HS-27A (cell line): ENCODE results near the gene ZNG1B.
A peak's percentile ranks its signal among the peaks of the same experiment; 100 is the strongest.
"Not testable (repeated sequence)": the region's sequence is repeated elsewhere in the genome, so short reads cannot be mapped to it uniquely, and the experiment has no call there.

Experiments used
- DNase-seq: peaks from one replicate; pipeline ENCODE4 v3.0.0-alpha.2; 2012; ENCODE audit warnings: low read depth, missing footprints

ZNG1B gene

GRCh38 chr2:113437508-113438465 lies at the start of gene ZNG1B:
Gene ZNG1B, plus strand, starts transcription at chr2:113437691. Its CDS starts 178 bp downstream, at chr2:113437869.
- not testable (repeated sequence) for DNase-seq

- peak; percentile 76 for DNase-seq
These were observed 47.2 kb upstream of the ZNG1B start for GRCh38 chr2:113390124-113390849.

GRCh38 chr2:113391073-113391472 lies 46.4 kb upstream of the ZNG1B start:
- no peak for DNase-seq

- no peak for DNase-seq
These were observed 31.4 kb upstream of the ZNG1B start for GRCh38 chr2:113406114-113406513.

- no peak for DNase-seq
These were observed 29.9 kb upstream of the ZNG1B start for GRCh38 chr2:113407446-113408099.

- DNase-seq: not testable (repeated sequence)
These were observed 25.7 kb upstream of the ZNG1B start for GRCh38 chr2:113411725-113412352.

GRCh38 chr2:113412774-113413173 lies 24.7 kb upstream of the ZNG1B start:
- not testable (repeated sequence) for DNase-seq

GRCh38 chr2:113431773-113432172 lies 5.7 kb upstream of the ZNG1B start:
- DNase-seq: not testable (repeated sequence)

- not testable (repeated sequence) for DNase-seq
These were observed 4.0 kb upstream of the ZNG1B start for GRCh38 chr2:113433468-113433867.

GRCh38 chr2:113465770-113466169 lies 28.3 kb downstream of the ZNG1B start:
- not testable (repeated sequence) for DNase-seq

GRCh38 chr2:113476688-113477368 lies 39.3 kb downstream of the ZNG1B start:
- DNase-seq: not testable (repeated sequence)

GRCh38 chr2:113496527-113496926 lies 59.0 kb downstream of the ZNG1B start:
- DNase-seq: not testable (repeated sequence)

- not testable (repeated sequence) for DNase-seq
These were observed 60.9 kb downstream of the ZNG1B start, which contains the start of gene FOXD4L1 for GRCh38 chr2:113498365-113498764. Gene FOXD4L1, plus strand, starts transcription at chr2:113498665. Its CDS starts 592 bp downstream, at chr2:113499257.

- not testable (repeated sequence) for DNase-seq
These were observed 61.8 kb downstream of the ZNG1B start for GRCh38 chr2:113499019-113499885.

GRCh38 chr2:113499886-113500722 lies 62.6 kb downstream of the ZNG1B start:
- not testable (repeated sequence) for DNase-seq

GRCh38 chr2:113500723-113501038 lies 63.2 kb downstream of the ZNG1B start:
- not testable (repeated sequence) for DNase-seq

GRCh38 chr2:113502216-113503093 lies 65.0 kb downstream of the ZNG1B start:
- DNase-seq: not testable (repeated sequence)
